Measurements from ENCODE around the gene STRN4. TPM values are rescaled to one million over a fixed set of nuclear protein-coding genes. Genes with fewer than 3 reads are reported as not detected.
"Not testable (repeated sequence)": the region's sequence is repeated elsewhere in the genome, so short reads cannot be mapped to it uniquely, and the experiment has no call there.

STRN4 gene
- total RNA-seq, 2 experiments from 2014 or later, result 75.1 to 78.5 TPM

GRCh38 chr19:46714444-46715106 lies 31.7 kb downstream of the STRN4 start:
- CTCF ChIA-PET, result interaction anchor here (0.8 to 5.6 kb wide), 7 partner anchors 11 to 113 kb away, joined by 3 to 50 read pairs (median 5); partner anchors contain the start of gene CALM3

GRCh38 chr19:46713781-46714443 lies 32.3 kb downstream of the STRN4 start:
- Mint-ChIP-seq H3K27ac (peak overlapping the region; percentile 95), H3K36me3 (ENCODE audit: low read depth) (peaks cover 55% of the 10 kb centered on the region), H3K9me3 (no peaks in the 10 kb centered on the region), H3K27me3 (no peaks in the 10 kb centered on the region), H3K4me1 (peaks cover 33% of the 10 kb centered on the region), H3K4me3 (peak overlapping the region; percentile 97)
- POLR2A ChIA-PET, result interaction anchor here (0.8 to 5.1 kb wide), 16 partner anchors 9 to 473 kb away, joined by 3 to 40 read pairs (median 6); partner anchors contain the start of genes CALM3, DACT3, SLC1A5 and ZC3H4
- CTCF ChIA-PET, result interaction anchor here (0.8 to 5.6 kb wide), 7 partner anchors 10 to 113 kb away, joined by 3 to 50 read pairs (median 5); partner anchors contain the start of gene CALM3
- peak; percentile 82 for DNase-seq

More at GRCh38 chr19:46714444-46715106, 31.7 kb downstream of the STRN4 start:
- peak; percentile 78 for DNase-seq
- no peaks in the 10 kb centered on the region for H3K9me3 Mint-ChIP-seq
- POLR2A ChIA-PET, result interaction anchor here (0.8 to 5.1 kb wide), 19 partner anchors 9 to 541 kb away, joined by 3 to 40 read pairs (median 5); partner anchors contain the start of genes CALM3, CCDC9, DACT3 and SLC1A5
- peak overlapping the region; percentile 97 for H3K4me3 Mint-ChIP-seq
- H3K4me1 Mint-ChIP-seq, result peaks cover 39% of the 10 kb centered on the region
- H3K27me3 Mint-ChIP-seq, result no peaks in the 10 kb centered on the region
- H3K27ac Mint-ChIP-seq, result peak overlapping the region; percentile 95
- peaks cover 61% of the 10 kb centered on the region for H3K36me3 Mint-ChIP-seq (ENCODE audit: low read depth)

- peaks cover 54% of the 10 kb centered on the region for H3K36me3 Mint-ChIP-seq (ENCODE audit: low read depth)
- H3K4me1 Mint-ChIP-seq, result peaks cover 22% of the 10 kb centered on the region
- not testable (repeated sequence) for H3K27me3 Mint-ChIP-seq, H3K9me3 Mint-ChIP-seq, H3K4me3 Mint-ChIP-seq, DNase-seq
- ChIA-PET POLR2A (interaction anchor here (0.6 to 5.1 kb wide), 7 partner anchors 8 to 112 kb away, joined by 3 to 40 read pairs (median 13); partner anchors contain the start of genes CALM3 and DACT3), CTCF (interaction anchor here (1.2 to 5.6 kb wide), 3 partner anchors 9 to 38 kb away, joined by 3 to 50 read pairs (median 4); no protein-coding TSS in a partner anchor)
- peak overlapping the region; percentile 95 for H3K27ac Mint-ChIP-seq
These were observed 33.4 kb downstream of the STRN4 start for GRCh38 chr19:46712768-46713338.

- ChIA-PET POLR2A (interaction anchor here (0.8 kb wide), 1 partner anchor 14 kb away, joined by 3 read pairs; no protein-coding TSS in a partner anchor), CTCF (interaction anchor here (2.0 kb wide), 1 partner anchor 18 kb away, joined by 9 read pairs; no protein-coding TSS in a partner anchor)
- Mint-ChIP-seq H3K27me3 (no peaks in the 10 kb centered on the region), H3K27ac (no peak overlapping the region), H3K9me3 (no peaks in the 10 kb centered on the region), H3K4me3 (no peak overlapping the region), H3K4me1 (peaks cover 22% of the 10 kb centered on the region), H3K36me3 (ENCODE audit: low read depth) (peaks cover 57% of the 10 kb centered on the region)
- no peak for DNase-seq
These were observed 35.6 kb downstream of the STRN4 start for GRCh38 chr19:46710687-46711086.

- CTCF ChIA-PET, result interaction anchor here (0.7 to 6.3 kb wide), 18 partner anchors 10 to 444 kb away, joined by 3 to 53 read pairs (median 5); partner anchors contain the start of gene PRKD2
- Mint-ChIP-seq H3K27me3 (no peaks in the 10 kb centered on the region), H3K4me1 (peaks cover 17% of the 10 kb centered on the region), H3K4me3 (no peak overlapping the region), H3K9me3 (no peaks in the 10 kb centered on the region), H3K36me3 (ENCODE audit: low read depth) (peaks cover 61% of the 10 kb centered on the region), H3K27ac (peak overlapping the region; percentile 59)
- peak; percentile 87 for DNase-seq
- POLR2A ChIA-PET, result interaction anchor here (0.7 to 4.5 kb wide), 8 partner anchors 10 to 103 kb away, joined by 3 to 40 read pairs (median 4); partner anchors contain the start of gene PRKD2
These were observed 41.7 kb downstream of the STRN4 start for GRCh38 chr19:46704379-46705076.

DNA sequence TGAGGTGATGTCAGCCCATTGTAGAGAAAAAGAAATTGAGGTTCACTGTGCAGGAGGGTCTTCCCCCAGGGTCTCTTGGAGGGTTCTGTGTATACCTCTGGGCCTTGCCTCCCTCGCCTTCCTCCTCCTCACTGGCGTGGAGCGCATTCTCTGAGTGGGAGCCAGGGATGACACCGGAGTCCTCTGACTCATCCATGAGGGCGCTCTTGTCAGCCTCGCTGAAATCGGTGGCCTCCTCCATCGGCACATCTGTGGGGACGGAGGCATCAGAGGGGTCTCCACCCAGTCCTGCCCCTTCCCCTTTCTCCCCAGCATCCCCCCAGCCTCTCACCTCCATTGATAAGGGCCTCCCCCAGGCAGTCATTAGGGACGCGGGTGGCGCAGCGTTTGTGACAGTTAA lies 45.5 kb downstream of the STRN4 start:
- DNase-seq, result no peak
- H3K9me3 Mint-ChIP-seq, result no peaks in the 10 kb centered on the region
- no peak overlapping the region for H3K4me3 Mint-ChIP-seq
- H3K27ac Mint-ChIP-seq, result no peak overlapping the region
- H3K36me3 Mint-ChIP-seq (ENCODE audit: low read depth), result peaks cover 77% of the 10 kb centered on the region
- no peaks in the 10 kb centered on the region for H3K27me3 Mint-ChIP-seq
- POLR2A ChIA-PET, result no interaction called here
- CTCF ChIA-PET, result no interaction called here
- peaks cover 17% of the 10 kb centered on the region for H3K4me1 Mint-ChIP-seq

- Mint-ChIP-seq H3K36me3 (ENCODE audit: low read depth) (peaks cover 75% of the 10 kb centered on the region), H3K9me3 (no peaks in the 10 kb centered on the region), H3K27me3 (no peaks in the 10 kb centered on the region), H3K4me3 (no peak overlapping the region), H3K4me1 (peaks cover 5% of the 10 kb centered on the region), H3K27ac (no peak overlapping the region)
- DNase-seq, result no peak
- ChIA-PET CTCF (no interaction called here), POLR2A (no interaction called here)
These were observed 47.6 kb downstream of the STRN4 start for GRCh38 chr19:46698395-46699321.

DNA sequence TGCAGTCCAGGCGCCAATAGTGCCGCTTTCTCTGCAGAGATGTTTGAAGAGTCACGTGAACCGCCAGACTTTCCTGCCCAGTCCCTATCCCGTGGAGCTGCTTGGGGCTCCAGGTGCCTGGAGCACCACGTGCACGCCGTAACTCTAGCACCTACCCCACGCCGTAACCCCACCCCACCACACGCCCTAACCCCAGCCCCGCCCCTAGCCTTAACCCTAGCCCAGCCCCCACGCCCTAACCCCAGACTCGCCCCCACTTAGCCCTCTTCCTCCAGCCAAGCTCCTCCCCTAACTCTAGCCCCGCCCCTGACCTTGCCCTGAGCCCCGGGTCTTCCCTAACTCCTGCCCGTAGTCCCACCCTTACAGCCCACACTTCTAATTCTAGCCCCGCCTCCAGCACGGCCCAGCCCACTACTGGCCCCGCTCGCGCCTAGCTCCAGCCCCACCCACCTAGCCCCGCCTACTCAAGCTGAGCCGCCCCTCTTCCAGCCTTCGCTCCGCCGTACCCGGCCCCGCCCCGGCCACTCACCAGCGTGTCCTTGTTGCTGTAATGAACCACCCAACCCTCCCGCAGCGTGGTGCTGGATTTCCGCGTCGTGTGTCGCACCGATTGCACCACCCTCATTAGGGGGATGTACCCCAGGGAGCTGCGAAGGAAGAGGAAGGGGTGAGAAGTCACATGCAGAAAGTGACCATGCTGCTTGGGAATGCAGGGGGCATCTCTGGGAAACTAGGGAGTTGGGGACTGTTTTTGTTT lies 48.9 kb downstream of the STRN4 start:
- no peak overlapping the region for H3K27ac Mint-ChIP-seq
- peaks cover 5% of the 10 kb centered on the region for H3K4me1 Mint-ChIP-seq
- peaks cover 79% of the 10 kb centered on the region for H3K36me3 Mint-ChIP-seq (ENCODE audit: low read depth)
- H3K27me3 Mint-ChIP-seq, result no peaks in the 10 kb centered on the region
- ChIA-PET POLR2A (interaction anchor here (0.8 to 1.8 kb wide), 3 partner anchors 13 to 21 kb away, joined by 3 to 4 read pairs (median 3); no protein-coding TSS in a partner anchor), CTCF (interaction anchor here (0.6 to 1.0 kb wide), 2 partner anchors 31 to 331 kb away, joined by 3 read pairs; no protein-coding TSS in a partner anchor)
- peak; percentile 23 for DNase-seq
- no peaks in the 10 kb centered on the region for H3K9me3 Mint-ChIP-seq
- no peak overlapping the region for H3K4me3 Mint-ChIP-seq

DNA sequence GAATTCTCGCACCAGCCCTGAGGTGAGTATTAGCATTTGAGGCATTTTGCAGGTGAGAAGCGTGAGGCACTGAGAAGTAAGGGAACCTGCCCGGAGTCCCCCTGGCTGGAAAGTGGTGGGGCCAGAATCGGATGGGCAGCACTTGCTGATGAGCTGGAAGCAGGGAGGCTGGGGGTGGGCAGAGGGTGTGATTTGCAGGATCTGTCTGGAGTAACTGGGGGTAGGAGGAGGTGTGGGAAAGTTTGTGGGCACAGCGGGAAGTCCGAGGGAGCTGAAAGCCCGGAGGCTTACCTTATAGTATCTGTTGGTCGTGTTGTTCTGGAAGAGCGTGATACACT lies 49.4 kb downstream of the STRN4 start:
- Mint-ChIP-seq H3K4me1 (peaks cover 5% of the 10 kb centered on the region), H3K36me3 (ENCODE audit: low read depth) (peaks cover 80% of the 10 kb centered on the region), H3K27me3 (no peaks in the 10 kb centered on the region), H3K9me3 (no peaks in the 10 kb centered on the region), H3K4me3 (no peak overlapping the region), H3K27ac (no peak overlapping the region)
- POLR2A ChIA-PET, result interaction anchor here (0.8 to 1.8 kb wide), 2 partner anchors 14 to 21 kb away, joined by 3 read pairs; no protein-coding TSS in a partner anchor
- no peak for DNase-seq
- CTCF ChIA-PET, result interaction anchor here (0.6 to 1.0 kb wide), 2 partner anchors 11 to 32 kb away, joined by 3 to 4 read pairs; no protein-coding TSS in a partner anchor

- Mint-ChIP-seq H3K4me1 (peaks cover 2% of the 10 kb centered on the region), H3K9me3 (no peaks in the 10 kb centered on the region), H3K27ac (no peak overlapping the region), H3K36me3 (ENCODE audit: low read depth) (peaks cover 82% of the 10 kb centered on the region), H3K27me3 (no peaks in the 10 kb centered on the region), H3K4me3 (no peak overlapping the region)
- POLR2A ChIA-PET, result interaction anchor here (1.8 kb wide), 1 partner anchor 15 kb away, joined by 3 read pairs; no protein-coding TSS in a partner anchor
- CTCF ChIA-PET, result interaction anchor here (0.6 kb wide), 1 partner anchor 12 kb away, joined by 4 read pairs; no protein-coding TSS in a partner anchor
- no peak for DNase-seq
These were observed 50.2 kb downstream of the STRN4 start for GRCh38 chr19:46696052-46696451.

GRCh38 chr19:46693760-46694159 lies 52.5 kb downstream of the STRN4 start:
- CTCF ChIA-PET, result no interaction called here
- Mint-ChIP-seq H3K4me3 (no peak overlapping the region), H3K27me3 (no peaks in the 10 kb centered on the region), H3K4me1 (no peaks in the 10 kb centered on the region), H3K27ac (no peak overlapping the region), H3K36me3 (ENCODE audit: low read depth) (peaks cover 85% of the 10 kb centered on the region), H3K9me3 (no peaks in the 10 kb centered on the region)
- POLR2A ChIA-PET, result interaction anchor here (1.4 kb wide), 1 partner anchor 11 kb away, joined by 4 read pairs; no protein-coding TSS in a partner anchor
- no peak for DNase-seq
